ENCODE data around the gene TRABD2B. TPM values are rescaled to one million over a fixed set of nuclear protein-coding genes. Genes with fewer than 3 reads are reported as not detected.

TRABD2B gene
- polyA plus RNA-seq, 1 donor from 2014 or later: not detected

GRCh38 chr1:47888294-47888629, 108.9 kb downstream of the TRABD2B start:
- H3K4me1 Mint-ChIP-seq: no peaks in the 10 kb centered on the region
- no peaks in the 10 kb centered on the region for H3K36me3 Mint-ChIP-seq
- no peaks in the 10 kb centered on the region for H3K9me3 Mint-ChIP-seq

GRCh38 chr1:47887475-47888293, 109.5 kb downstream of the TRABD2B start:
- peaks cover 4% of the 10 kb centered on the region for H3K27me3 Mint-ChIP-seq
- no peaks in the 10 kb centered on the region for H3K4me1 Mint-ChIP-seq
- H3K36me3 Mint-ChIP-seq: no peaks in the 10 kb centered on the region
- no peak overlapping the region for H3K27ac Mint-ChIP-seq
- H3K4me3 Mint-ChIP-seq: no peak overlapping the region
- no peaks in the 10 kb centered on the region for H3K9me3 Mint-ChIP-seq

More at GRCh38 chr1:47888294-47888629, 108.9 kb downstream of the TRABD2B start:
- Mint-ChIP-seq H3K27me3 (peaks cover 4% of the 10 kb centered on the region), H3K4me3 (no peak overlapping the region), H3K27ac (no peak overlapping the region)

DNA sequence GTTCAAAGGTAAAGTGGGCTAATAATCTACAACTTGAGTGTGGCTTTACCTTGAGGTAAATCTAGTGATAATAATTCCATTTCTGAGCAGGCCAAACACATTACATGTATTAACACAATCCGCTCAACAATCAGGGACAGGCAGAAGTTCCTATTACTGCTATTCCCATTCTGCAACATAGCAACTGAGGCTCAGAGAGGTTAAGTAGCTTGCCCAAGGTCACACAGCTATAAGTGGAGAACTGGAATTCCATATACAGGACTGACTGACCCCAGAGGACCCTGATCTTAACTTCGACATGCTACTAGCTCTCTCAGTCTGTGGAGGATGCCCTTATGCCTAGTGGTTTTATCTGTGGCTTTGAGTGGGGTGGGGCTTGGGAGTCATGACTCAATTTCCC, 110.1 kb downstream of the TRABD2B start:
- H3K36me3 Mint-ChIP-seq: no peaks in the 10 kb centered on the region
- H3K4me1 Mint-ChIP-seq: no peaks in the 10 kb centered on the region
- no peaks in the 10 kb centered on the region for H3K9me3 Mint-ChIP-seq
- no peak overlapping the region for H3K4me3 Mint-ChIP-seq
- H3K27me3 Mint-ChIP-seq: peaks cover 4% of the 10 kb centered on the region
- H3K27ac Mint-ChIP-seq: no peak overlapping the region

DNA sequence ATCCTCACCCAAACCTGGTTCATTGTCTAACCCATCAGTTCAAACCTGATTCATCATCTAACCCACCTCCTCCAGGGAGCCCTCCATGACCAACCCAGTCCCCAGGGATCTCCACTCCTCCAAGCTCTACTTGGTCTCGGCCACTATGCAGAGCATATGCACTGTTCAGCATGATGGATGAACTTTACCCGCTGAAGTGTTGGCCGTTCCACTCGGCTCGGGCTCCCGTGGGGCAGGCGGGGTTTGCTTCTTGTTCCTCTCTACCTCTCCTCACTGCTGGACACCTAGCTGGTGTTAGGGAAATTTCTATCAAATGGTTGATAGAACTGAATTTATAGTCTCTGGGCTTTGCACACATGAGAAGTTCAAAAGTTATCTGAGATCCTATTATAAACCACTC, 111.0 kb downstream of the TRABD2B start:
- Mint-ChIP-seq H3K4me1 (no peaks in the 10 kb centered on the region), H3K27me3 (peaks cover 4% of the 10 kb centered on the region), H3K4me3 (no peak overlapping the region), H3K36me3 (no peaks in the 10 kb centered on the region), H3K9me3 (no peaks in the 10 kb centered on the region), H3K27ac (no peak overlapping the region)

DNA sequence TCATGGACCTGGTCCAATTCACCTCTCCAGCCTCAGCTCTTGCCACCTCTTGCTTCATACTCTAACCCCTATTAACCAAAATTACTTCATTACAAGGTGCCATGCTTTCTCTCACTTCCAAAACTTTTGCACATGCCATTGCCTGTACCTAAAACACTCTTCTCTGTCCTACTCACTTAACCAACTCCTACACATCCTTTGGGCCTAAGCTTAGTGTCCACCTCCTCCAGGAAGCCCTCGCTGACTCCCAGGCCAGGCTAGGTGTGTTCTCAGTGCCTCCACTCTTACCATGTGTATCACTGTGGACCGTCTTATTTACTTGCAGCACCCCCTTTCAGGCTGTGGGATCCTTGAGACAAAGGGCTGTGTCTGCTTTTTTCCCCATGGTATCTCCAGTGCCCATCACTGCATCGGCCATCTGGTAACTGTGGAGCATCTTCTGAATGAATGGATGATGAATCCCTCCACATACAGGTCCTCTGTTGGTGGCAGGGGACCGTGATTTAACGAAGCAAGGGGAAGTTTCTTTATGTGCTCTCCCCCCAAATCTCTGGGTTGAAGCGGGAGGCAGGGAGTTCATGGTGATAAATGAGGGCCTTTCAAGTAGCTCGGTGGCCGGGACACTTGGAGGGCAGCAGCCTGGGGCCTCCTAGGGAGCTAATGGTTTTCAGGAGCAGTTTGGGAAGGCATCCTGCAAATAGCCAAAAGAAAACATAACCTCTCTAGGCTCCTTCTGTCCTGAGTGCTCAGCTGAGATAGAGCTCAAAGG, 111.9 kb downstream of the TRABD2B start:
- Mint-ChIP-seq H3K27ac (no peak overlapping the region), H3K27me3 (peaks cover 4% of the 10 kb centered on the region), H3K36me3 (no peaks in the 10 kb centered on the region), H3K4me3 (no peak overlapping the region), H3K4me1 (no peaks in the 10 kb centered on the region), H3K9me3 (no peaks in the 10 kb centered on the region)

DNA sequence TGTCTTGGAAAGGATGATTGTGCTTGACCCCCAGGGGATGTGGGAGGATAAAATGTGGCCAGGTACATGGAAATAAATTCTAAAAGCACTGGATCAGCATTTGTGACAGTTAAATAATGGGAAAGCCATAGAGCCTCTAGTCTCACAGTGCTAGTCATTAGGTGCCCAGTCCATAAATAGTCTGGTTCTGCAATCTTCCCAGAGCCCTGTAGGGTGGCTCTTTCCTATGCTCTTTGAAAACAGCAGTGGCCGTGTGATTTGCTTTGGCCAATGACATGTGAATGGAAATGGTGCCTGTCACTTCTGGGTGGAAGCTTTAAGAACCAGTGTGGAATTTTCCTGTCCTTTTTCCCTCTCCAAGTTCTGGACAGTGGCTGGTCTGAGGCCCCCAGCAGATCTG, 113.2 kb downstream of the TRABD2B start:
- Mint-ChIP-seq H3K27ac (no peak overlapping the region), H3K9me3 (no peaks in the 10 kb centered on the region), H3K4me1 (no peaks in the 10 kb centered on the region)

GRCh38 chr1:47881505-47882442, 115.4 kb downstream of the TRABD2B start:
- no peaks in the 10 kb centered on the region for H3K9me3 Mint-ChIP-seq
- H3K4me3 Mint-ChIP-seq: no peak overlapping the region
- no peak overlapping the region for H3K27ac Mint-ChIP-seq
- no peaks in the 10 kb centered on the region for H3K4me1 Mint-ChIP-seq
- no peaks in the 10 kb centered on the region for H3K36me3 Mint-ChIP-seq
- H3K27me3 Mint-ChIP-seq: no peaks in the 10 kb centered on the region

More for the DNA sequence above, 113.2 kb downstream of the TRABD2B start:
- no peaks in the 10 kb centered on the region for H3K36me3 Mint-ChIP-seq
- no peaks in the 10 kb centered on the region for H3K27me3 Mint-ChIP-seq
- H3K4me3 Mint-ChIP-seq: no peak overlapping the region

DNA sequence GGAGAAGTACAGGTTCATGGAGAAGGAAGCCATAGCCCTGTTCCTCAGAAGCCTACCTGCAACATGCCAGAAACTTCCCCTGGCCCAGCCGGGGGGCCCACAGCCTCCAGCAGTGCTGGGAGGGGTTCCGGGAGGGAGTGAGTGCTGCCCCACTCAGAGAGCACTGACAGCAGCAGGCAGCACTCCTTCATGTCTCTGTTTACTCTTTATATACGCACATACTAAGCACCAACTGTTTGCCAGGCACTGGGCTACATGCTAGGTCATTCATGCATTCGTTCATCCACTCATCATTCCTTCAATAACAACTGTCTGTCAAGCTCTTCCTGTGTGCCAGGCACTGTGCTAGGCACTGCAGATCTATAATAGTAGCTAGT, 120.6 kb downstream of the TRABD2B start:
- H3K36me3 Mint-ChIP-seq: no peaks in the 10 kb centered on the region
- H3K27me3 Mint-ChIP-seq: no peaks in the 10 kb centered on the region
- H3K4me3 Mint-ChIP-seq: peak overlapping the region in 1 of 4 donors; percentile 34
- H3K9me3 Mint-ChIP-seq: peaks cover 0 to 2% (median 0%) of the 10 kb centered on the region in 3 donors
- H3K27ac Mint-ChIP-seq: no peak overlapping the region
- H3K4me1 Mint-ChIP-seq: no peaks in the 10 kb centered on the region

DNA sequence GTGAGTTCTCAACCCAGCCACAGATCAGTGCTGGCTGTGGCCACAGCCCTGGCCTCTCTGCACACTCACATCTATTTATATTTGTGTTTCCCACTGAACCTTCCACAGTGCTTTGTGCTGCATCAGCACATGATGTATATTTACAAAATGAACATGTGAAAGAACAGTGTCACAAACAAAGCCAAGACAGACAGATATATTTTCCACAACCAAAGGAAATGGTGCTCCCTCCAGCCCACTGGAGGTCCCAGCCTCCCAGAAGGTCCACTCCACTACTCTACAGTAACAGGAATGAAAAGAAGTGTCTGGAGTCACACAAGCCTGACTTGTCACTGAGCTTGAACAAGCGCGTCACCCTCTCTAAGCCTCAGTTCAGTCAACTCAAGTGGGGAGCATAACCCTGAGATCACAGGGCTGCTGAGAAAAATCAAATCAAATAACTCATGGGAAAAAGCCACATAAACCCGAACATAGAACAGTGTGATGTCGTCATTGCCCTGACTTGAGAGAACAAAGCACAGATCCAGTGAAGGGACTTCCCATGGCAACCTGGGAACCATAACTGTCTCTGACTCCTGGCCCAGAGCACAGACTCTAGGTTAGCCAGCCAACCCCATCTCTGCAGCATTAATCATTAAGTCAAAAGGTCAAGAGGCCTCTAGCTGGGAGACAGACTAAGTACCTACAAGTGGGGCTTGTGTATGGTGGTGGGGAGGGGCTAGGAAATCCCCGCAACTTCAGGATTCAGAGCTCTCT, 121.2 kb downstream of the TRABD2B start:
- H3K27ac Mint-ChIP-seq: no peak overlapping the region
- H3K9me3 Mint-ChIP-seq: peaks cover 0 to 2% (median 0%) of the 10 kb centered on the region in 3 donors
- no peak overlapping the region for H3K4me3 Mint-ChIP-seq
- H3K27me3 Mint-ChIP-seq: no peaks in the 10 kb centered on the region
- H3K36me3 Mint-ChIP-seq: no peaks in the 10 kb centered on the region
- no peaks in the 10 kb centered on the region for H3K4me1 Mint-ChIP-seq

DNA sequence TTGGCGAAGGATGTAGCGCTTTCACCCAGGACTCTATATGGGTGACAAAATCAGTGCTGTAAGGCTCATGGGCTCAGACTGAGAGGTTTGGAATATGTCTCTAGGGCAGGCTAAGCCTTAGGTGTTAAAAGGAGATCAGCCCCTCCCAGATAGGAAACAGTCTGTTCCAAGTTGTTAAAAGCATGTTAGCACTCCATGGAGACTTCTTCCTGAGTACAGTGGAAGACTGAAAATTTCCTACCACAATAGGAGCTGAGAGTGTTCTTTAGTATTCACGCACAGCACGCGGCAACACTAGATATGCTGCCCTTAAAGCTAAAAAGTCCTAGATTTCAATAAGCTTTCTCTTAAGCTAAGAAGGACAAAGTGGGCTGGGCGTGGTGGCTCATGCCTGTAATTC, 122.1 kb downstream of the TRABD2B start:
- no peaks in the 10 kb centered on the region for H3K27me3 Mint-ChIP-seq
- no peak overlapping the region for H3K4me3 Mint-ChIP-seq
- H3K27ac Mint-ChIP-seq: no peak overlapping the region
- no peaks in the 10 kb centered on the region for H3K36me3 Mint-ChIP-seq
- no peaks in the 10 kb centered on the region for H3K4me1 Mint-ChIP-seq
- H3K9me3 Mint-ChIP-seq: peaks cover 0 to 2% (median 0%) of the 10 kb centered on the region in 3 donors

- H3K27ac Mint-ChIP-seq: no peak overlapping the region
- H3K36me3 Mint-ChIP-seq: no peaks in the 10 kb centered on the region
- H3K27me3 Mint-ChIP-seq: no peaks in the 10 kb centered on the region
- H3K9me3 Mint-ChIP-seq: peaks cover 0 to 2% (median 0%) of the 10 kb centered on the region in 3 donors
- no peaks in the 10 kb centered on the region for H3K4me1 Mint-ChIP-seq
- H3K4me3 Mint-ChIP-seq: no peak overlapping the region
Measured at GRCh38 chr1:47873337-47873736, 123.8 kb downstream of the TRABD2B start.

- Mint-ChIP-seq H3K36me3 (no peaks in the 10 kb centered on the region), H3K4me1 (no peaks in the 10 kb centered on the region), H3K27ac (no peak overlapping the region), H3K9me3 (peaks cover 0 to 2% (median 0%) of the 10 kb centered on the region in 3 donors), H3K27me3 (no peaks in the 10 kb centered on the region), H3K4me3 (no peak overlapping the region)
Measured at GRCh38 chr1:47872886-47873285, 124.3 kb downstream of the TRABD2B start.

GRCh38 chr1:47871799-47872353, 125.3 kb downstream of the TRABD2B start:
- Mint-ChIP-seq H3K9me3 (peaks cover 0 to 2% (median 0%) of the 10 kb centered on the region in 3 donors), H3K4me1 (no peaks in the 10 kb centered on the region), H3K4me3 (no peak overlapping the region), H3K27ac (no peak overlapping the region), H3K27me3 (no peaks in the 10 kb centered on the region), H3K36me3 (no peaks in the 10 kb centered on the region)

All from IgD-negative memory B cell (primary cell).